ENCODE data around the gene PRLR.

GRCh38 chr5:35069188-35069587 lies 161.1 kb downstream of the PRLR start:
- TF ChIP-seq CTCF (IDR thresholded peaks at IDR 0.05; ENCODE audit: low read length) (no peak), EZH2phosphoT487 (IDR thresholded peaks at IDR 0.05; ENCODE audit: low read length) (no peak), EZH2 (optimal IDR thresholded peaks at IDR 0.05; ENCODE audit: low read depth, low read length) (no peak)

Data from MM.1S (cell line).